HEK293 (cell line): Measurements from ENCODE around the gene KRTAP1-1.
"Not testable (repeated sequence)": the region's sequence is repeated elsewhere in the genome, so short reads cannot be mapped to it uniquely, and the experiment has no call there.

ENCODE experiments used
- CTCF ChIA-PET: fragments of 350-600 bp; formaldehyde crosslinking; extraction: SDS; loops from one replicate; lab custom pipeline; 2021; ENCODE audit warnings: antibody characterized with exemption; lab: Yijun Ruan, JAX
- POLR2A ChIA-PET: fragments of 300-600 bp; formaldehyde crosslinking; extraction: SDS; loops from one replicate; lab custom pipeline; 2020; ENCODE audit warnings: antibody characterized with exemption, inconsistent platforms; lab: Yijun Ruan, JAX
- H3K27ac ChIP-seq: fragments of 200-500 bp; sonication (Bioruptor generic); 2 replicates; pipeline ENCODE4 v1.5.1; 2014; ENCODE audit warnings: low read depth, low read length, control low read depth, inconsistent platforms; ENCODE audit errors: extremely low read depth
- H3K36me3 ChIP-seq, 2 experiments: fragments of 200-500 bp in 1 of 2; sonication (Bioruptor generic) in 1 of 2; 1 replicate in 1 of 2; 2 replicates in 1 of 2; pipeline ENCODE4 v1.5.1; 2014 to 2017; ENCODE audit warnings: inconsistent platforms in 2 of 2, low read length in 2 of 2; ENCODE audit not compliant: control insufficient read depth in 2 of 2, insufficient read depth in 1 of 2
- H3K4me1 ChIP-seq: fragments of 200-500 bp; sonication (Bioruptor generic); 2 replicates; pipeline ENCODE4 v1.5.1; 2014; ENCODE audit warnings: mild to moderate bottlenecking, low read length, inconsistent platforms; ENCODE audit not compliant: control insufficient read depth, insufficient read depth
- H3K4me3 ChIP-seq: 2 replicates; pipeline ENCODE4 v1.5.1; 2011; ENCODE audit warnings: low read depth, mild to moderate bottlenecking, control low read depth, low read length, moderate library complexity
- H3K9me3 ChIP-seq: fragments of 200-500 bp; sonication (Bioruptor generic); 2 replicates; pipeline ENCODE4 v1.5.1; 2014; ENCODE audit warnings: low read depth, low read length, inconsistent platforms; ENCODE audit not compliant: control insufficient read depth, insufficient read depth
- KLF1 ChIP-seq: fragments of 450-650 bp; formaldehyde crosslinking; IDR thresholded peaks from 2 replicates; pipeline ENCODE4 v1.5.1; 2016; ENCODE audit warnings: missing biosample characterization, missing genetic modification characterization
- ZBTB17 ChIP-seq: fragments of 450-650 bp; formaldehyde crosslinking; IDR thresholded peaks from 2 replicates; pipeline ENCODE4 v1.5.1; 2016; ENCODE audit warnings: missing biosample characterization, missing genetic modification characterization
- ZEB2 ChIP-seq: fragments of 450-650 bp; formaldehyde crosslinking; IDR thresholded peaks from 2 replicates; pipeline ENCODE4 v1.5.1; 2016; ENCODE audit warnings: missing biosample characterization, missing genetic modification characterization
- ZFP3 ChIP-seq: fragments of 450-650 bp; formaldehyde crosslinking; IDR thresholded peaks from 2 replicates; pipeline ENCODE4 v1.5.1; 2016; ENCODE audit warnings: low read depth, missing biosample characterization, missing genetic modification characterization
- ZFP69B ChIP-seq: fragments of 450-650 bp; formaldehyde crosslinking; IDR thresholded peaks from 2 replicates; pipeline ENCODE4 v1.5.1; 2016; ENCODE audit warnings: missing biosample characterization, missing genetic modification characterization
- ZNF114 ChIP-seq: fragments of 450-650 bp; formaldehyde crosslinking; IDR thresholded peaks from 2 replicates; pipeline ENCODE4 v1.5.0; 2017; ENCODE audit warnings: missing biosample characterization, missing genetic modification characterization
- ZNF133 ChIP-seq: fragments of 450-650 bp; formaldehyde crosslinking; IDR thresholded peaks from 2 replicates; pipeline ENCODE4 v1.5.1; 2016; ENCODE audit warnings: missing biosample characterization, missing genetic modification characterization
- ZNF140 ChIP-seq: fragments of 450-650 bp; formaldehyde crosslinking; IDR thresholded peaks from 2 replicates; pipeline ENCODE4 v1.5.1; 2016; ENCODE audit warnings: missing biosample characterization, missing genetic modification characterization
- ZNF16 ChIP-seq: fragments of 450-650 bp; formaldehyde crosslinking; IDR thresholded peaks from 2 replicates; pipeline ENCODE4 v1.5.1; 2016; ENCODE audit warnings: low read depth, missing biosample characterization, missing genetic modification characterization
- ZNF19 ChIP-seq: fragments of 450-650 bp; formaldehyde crosslinking; IDR thresholded peaks from 2 replicates; pipeline ENCODE4; 2016; ENCODE audit warnings: missing biosample characterization, missing genetic modification characterization, low read depth
- ZNF248 ChIP-seq: fragments of 450-650 bp; formaldehyde crosslinking; IDR thresholded peaks from 2 replicates; pipeline ENCODE4 v1.5.1; 2017; ENCODE audit warnings: missing biosample characterization, missing genetic modification characterization
- ZNF266 ChIP-seq: fragments of 450-650 bp; formaldehyde crosslinking; IDR thresholded peaks from 2 replicates; pipeline ENCODE4 v1.5.1; 2016; ENCODE audit warnings: missing biosample characterization, missing genetic modification characterization, low read depth
- ZNF426 ChIP-seq: fragments of 450-650 bp; formaldehyde crosslinking; IDR thresholded peaks from 2 replicates; pipeline ENCODE4 v1.5.1; 2017; ENCODE audit warnings: missing biosample characterization, missing genetic modification characterization, mild to moderate bottlenecking, inconsistent platforms, moderate library complexity
- ZNF585B ChIP-seq: fragments of 450-650 bp; formaldehyde crosslinking; IDR thresholded peaks from 2 replicates; pipeline ENCODE4 v1.5.1; 2016; ENCODE audit warnings: missing biosample characterization, missing genetic modification characterization
- ZNF600 ChIP-seq: fragments of 450-650 bp; formaldehyde crosslinking; IDR thresholded peaks from 2 replicates; pipeline ENCODE4 v1.5.1; 2016; ENCODE audit warnings: missing biosample characterization, missing genetic modification characterization
- ZNF621 ChIP-seq: fragments of 450-650 bp; formaldehyde crosslinking; IDR thresholded peaks from 2 replicates; pipeline ENCODE4 v1.5.1; 2017; ENCODE audit warnings: missing biosample characterization, missing genetic modification characterization
- ZNF660 ChIP-seq: fragments of 450-650 bp; IDR thresholded peaks from 2 replicates; pipeline ENCODE4 v1.5.1; 2018; ENCODE audit warnings: missing biosample characterization, mild to moderate bottlenecking, missing genetic modification characterization
- ZSCAN23 ChIP-seq: fragments of 450-650 bp; formaldehyde crosslinking; IDR thresholded peaks from 2 replicates; pipeline ENCODE4 v1.5.1; 2016; ENCODE audit warnings: missing biosample characterization, missing genetic modification characterization
- TF ChIP-seq, protein P1 (sequence below): fragments of 450-650 bp; formaldehyde crosslinking; IDR thresholded peaks from 2 replicates; pipeline ENCODE4 v1.5.1; 2017; ENCODE audit warnings: missing biosample characterization, missing genetic modification characterization
- TF ChIP-seq, protein P2 (sequence below): fragments of 450-650 bp; formaldehyde crosslinking; IDR thresholded peaks from 2 replicates; pipeline ENCODE4 v1.5.1; 2016; ENCODE audit warnings: missing biosample characterization, missing genetic modification characterization
- TF ChIP-seq, protein P3 (sequence below): fragments of 450-650 bp; formaldehyde crosslinking; IDR thresholded peaks from 2 replicates; pipeline ENCODE4 v1.5.1; 2016; ENCODE audit warnings: missing biosample characterization, missing genetic modification characterization

Gene KRTAP1-1

DNA sequence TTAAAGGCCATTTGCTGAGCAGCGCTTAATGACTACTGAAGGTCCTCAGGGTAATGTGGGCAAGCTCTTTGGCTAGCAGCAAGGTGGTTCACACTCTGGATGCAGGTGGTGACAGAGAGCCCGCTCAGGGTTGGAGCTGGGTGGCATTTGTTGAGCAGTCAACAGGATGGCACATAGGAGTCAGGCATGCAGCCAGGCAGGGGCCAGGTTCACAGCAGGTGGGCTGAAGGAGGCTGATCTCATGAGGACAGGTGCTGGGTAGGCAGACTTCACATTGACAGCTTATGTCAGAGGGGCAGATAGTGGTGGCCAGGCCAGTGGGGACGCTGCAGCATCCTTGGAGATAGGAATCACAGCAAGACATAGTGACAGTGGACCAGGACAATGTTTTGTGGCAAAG lies 36.9 kb downstream of the KRTAP1-1 start (continued):
- TF ChIP-seq, protein P1, sequence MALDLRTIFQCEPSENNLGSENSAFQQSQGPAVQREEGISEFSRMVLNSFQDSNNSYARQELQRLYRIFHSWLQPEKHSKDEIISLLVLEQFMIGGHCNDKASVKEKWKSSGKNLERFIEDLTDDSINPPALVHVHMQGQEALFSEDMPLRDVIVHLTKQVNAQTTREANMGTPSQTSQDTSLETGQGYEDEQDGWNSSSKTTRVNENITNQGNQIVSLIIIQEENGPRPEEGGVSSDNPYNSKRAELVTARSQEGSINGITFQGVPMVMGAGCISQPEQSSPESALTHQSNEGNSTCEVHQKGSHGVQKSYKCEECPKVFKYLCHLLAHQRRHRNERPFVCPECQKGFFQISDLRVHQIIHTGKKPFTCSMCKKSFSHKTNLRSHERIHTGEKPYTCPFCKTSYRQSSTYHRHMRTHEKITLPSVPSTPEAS, result no peak

DNA sequence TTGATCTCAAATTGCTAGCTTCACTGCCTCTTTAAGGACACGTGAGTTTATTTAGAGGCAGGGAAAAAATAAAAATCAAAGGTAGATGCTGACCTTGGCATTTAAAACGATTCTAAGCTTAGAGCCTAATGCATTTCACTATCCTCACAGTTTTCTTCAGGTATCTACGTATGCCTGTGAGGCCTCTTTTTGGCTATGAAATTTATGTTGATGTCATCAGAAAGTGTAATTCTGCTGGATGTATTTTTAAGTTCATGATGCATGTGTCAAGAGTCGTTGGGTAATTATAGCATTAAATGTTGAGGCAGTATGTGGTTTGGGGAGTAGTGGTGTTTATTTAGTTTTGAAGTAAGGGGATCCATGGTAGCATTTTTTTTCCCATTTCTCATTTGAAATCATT lies 37.3 kb downstream of the KRTAP1-1 start:
- H3K4me1 ChIP-seq, result no peaks in the 10 kb centered on the region
- ChIA-PET CTCF (no interaction called here), POLR2A (no interaction called here)
- H3K27ac ChIP-seq, result no peak overlapping the region
- no peak overlapping the region for H3K4me3 ChIP-seq
- no peak for TF ChIP-seq ZNF426 (tag by site-specific recombination)
- no peak for TF ChIP-seq ZFP3 (tag by site-specific recombination)
- TF ChIP-seq ZNF660 (tag by site-specific recombination), result no peak
- TF ChIP-seq ZNF621, result no peak
- no peak for TF ChIP-seq ZBTB17 (tag by site-specific recombination)
- no peak for TF ChIP-seq ZNF140
- no peaks in the 10 kb centered on the region for H3K9me3 ChIP-seq
- no peaks in the 10 kb centered on the region for H3K36me3 ChIP-seq

DNA sequence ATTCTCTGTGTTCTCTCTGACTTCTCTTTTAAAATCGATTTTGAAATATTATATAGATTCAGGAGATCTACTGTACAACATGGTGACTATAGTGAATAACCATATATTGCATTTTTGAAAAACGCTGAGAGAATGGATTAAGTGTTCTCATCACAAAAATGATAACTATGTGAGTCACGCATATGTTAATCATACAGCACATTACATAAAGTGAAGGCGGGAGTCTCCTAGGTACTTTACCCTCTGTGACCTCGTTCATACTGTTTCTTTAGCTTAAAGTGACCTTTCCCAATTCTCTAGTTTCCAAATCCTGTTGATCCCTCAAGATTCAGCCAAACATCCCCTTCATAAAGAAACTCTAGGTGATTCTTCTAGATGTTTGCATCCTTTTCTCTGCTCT lies 38.4 kb downstream of the KRTAP1-1 start:
- Histone ChIP-seq H3K9me3 (no peaks in the 10 kb centered on the region), H3K4me3 (no peak overlapping the region), H3K36me3 (no peaks in the 10 kb centered on the region), H3K4me1 (no peaks in the 10 kb centered on the region), H3K27ac (no peak overlapping the region)
- ChIA-PET POLR2A (no interaction called here), CTCF (interaction anchor here (0.6 kb wide), 2 partner anchors 227 to 595 kb away, joined by 3 to 4 read pairs; no protein-coding TSS in a partner anchor)
- TF ChIP-seq, protein P2, sequence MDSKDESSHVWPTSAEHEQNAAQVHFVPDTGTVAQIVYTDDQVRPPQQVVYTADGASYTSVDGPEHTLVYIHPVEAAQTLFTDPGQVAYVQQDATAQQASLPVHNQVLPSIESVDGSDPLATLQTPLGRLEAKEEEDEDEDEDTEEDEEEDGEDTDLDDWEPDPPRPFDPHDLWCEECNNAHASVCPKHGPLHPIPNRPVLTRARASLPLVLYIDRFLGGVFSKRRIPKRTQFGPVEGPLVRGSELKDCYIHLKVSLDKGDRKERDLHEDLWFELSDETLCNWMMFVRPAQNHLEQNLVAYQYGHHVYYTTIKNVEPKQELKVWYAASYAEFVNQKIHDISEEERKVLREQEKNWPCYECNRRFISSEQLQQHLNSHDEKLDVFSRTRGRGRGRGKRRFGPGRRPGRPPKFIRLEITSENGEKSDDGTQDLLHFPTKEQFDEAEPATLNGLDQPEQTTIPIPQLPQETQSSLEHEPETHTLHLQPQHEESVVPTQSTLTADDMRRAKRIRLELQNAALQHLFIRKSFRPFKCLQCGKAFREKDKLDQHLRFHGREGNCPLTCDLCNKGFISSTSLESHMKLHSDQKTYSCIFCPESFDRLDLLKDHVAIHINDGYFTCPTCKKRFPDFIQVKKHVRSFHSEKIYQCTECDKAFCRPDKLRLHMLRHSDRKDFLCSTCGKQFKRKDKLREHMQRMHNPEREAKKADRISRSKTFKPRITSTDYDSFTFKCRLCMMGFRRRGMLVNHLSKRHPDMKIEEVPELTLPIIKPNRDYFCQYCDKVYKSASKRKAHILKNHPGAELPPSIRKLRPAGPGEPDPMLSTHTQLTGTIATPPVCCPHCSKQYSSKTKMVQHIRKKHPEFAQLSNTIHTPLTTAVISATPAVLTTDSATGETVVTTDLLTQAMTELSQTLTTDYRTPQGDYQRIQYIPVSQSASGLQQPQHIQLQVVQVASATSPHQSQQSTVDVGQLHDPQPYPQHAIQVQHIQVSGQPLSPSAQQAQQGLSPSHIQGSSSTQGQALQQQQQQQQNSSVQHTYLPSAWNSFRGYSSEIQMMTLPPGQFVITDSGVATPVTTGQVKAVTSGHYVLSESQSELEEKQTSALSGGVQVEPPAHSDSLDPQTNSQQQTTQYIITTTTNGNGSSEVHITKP (tag by site-specific recombination), result no peak
- TF ChIP-seq ZNF133 (no peak), ZSCAN23 (tag by site-specific recombination) (no peak), ZNF600 (tag by site-specific recombination) (no peak), KLF1 (tag by site-specific recombination) (no peak), ZNF248 (tag by site-specific recombination) (no peak), ZNF16 (tag by site-specific recombination) (no peak)
- TF ChIP-seq, protein P3, sequence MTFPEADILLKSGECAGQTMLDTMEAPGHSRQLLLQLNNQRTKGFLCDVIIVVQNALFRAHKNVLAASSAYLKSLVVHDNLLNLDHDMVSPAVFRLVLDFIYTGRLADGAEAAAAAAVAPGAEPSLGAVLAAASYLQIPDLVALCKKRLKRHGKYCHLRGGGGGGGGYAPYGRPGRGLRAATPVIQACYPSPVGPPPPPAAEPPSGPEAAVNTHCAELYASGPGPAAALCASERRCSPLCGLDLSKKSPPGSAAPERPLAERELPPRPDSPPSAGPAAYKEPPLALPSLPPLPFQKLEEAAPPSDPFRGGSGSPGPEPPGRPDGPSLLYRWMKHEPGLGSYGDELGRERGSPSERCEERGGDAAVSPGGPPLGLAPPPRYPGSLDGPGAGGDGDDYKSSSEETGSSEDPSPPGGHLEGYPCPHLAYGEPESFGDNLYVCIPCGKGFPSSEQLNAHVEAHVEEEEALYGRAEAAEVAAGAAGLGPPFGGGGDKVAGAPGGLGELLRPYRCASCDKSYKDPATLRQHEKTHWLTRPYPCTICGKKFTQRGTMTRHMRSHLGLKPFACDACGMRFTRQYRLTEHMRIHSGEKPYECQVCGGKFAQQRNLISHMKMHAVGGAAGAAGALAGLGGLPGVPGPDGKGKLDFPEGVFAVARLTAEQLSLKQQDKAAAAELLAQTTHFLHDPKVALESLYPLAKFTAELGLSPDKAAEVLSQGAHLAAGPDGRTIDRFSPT (tag by site-specific recombination), result no peak

DNA sequence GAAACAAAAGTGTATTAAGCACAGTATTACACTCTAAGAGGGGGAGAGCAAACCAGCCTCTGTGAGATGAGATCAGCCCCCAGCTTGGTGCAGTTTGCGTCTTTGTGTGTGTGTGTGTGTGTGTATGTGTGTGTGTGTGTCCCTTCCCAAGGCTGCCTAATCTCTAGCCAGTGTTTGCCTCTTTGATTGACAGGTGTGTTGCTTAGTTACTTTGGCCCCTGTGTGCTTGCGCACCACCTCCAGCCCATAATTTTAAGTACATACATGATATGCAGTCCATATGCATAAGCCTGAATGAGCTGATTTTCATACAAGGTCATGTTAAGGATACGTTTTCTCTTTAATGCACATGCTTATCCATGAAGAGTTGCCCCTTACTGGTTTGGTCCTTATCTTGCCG lies 39.5 kb downstream of the KRTAP1-1 start:
- Histone ChIP-seq H3K27ac (no peak overlapping the region), H3K9me3 (no peaks in the 10 kb centered on the region), H3K4me3 (no peak overlapping the region), H3K36me3 (no peaks in the 10 kb centered on the region), H3K4me1 (no peaks in the 10 kb centered on the region)
- TF ChIP-seq ZFP69B, result no peak
- no peak for TF ChIP-seq ZNF266 (tag by site-specific recombination)
- TF ChIP-seq ZNF426 (tag by site-specific recombination), result no peak
- no peak for TF ChIP-seq ZNF114 (tag by site-specific recombination)
- no peak for TF ChIP-seq ZEB2 (tag by site-specific recombination)
- no peak for TF ChIP-seq ZNF585B
- TF ChIP-seq ZNF19 (tag by site-specific recombination), result no peak
- ChIA-PET CTCF (no interaction called here), POLR2A (no interaction called here)

DNA sequence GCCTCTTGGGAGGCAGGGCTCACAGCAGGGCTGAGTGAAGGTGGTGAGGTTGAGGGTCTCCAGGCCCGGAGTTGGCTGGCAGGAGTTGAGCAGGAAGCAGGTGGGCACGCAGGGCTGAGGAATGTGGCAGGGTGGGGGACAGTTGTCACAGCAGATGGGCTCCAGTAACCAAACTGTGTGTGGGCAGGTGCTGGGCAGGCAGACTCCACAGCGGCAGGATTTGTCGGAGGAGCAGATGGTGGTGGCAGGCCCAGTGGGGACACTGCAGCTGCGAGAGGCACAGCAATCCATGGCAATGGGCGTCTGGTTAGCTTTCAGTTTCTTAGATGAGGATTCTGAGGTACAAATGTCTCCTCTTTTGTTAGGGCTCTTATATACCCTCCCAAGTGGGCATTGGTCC lies 41.7 kb downstream of the KRTAP1-1 start, which contains the start of gene KRTAP3-2:
Gene KRTAP3-2 (minus strand): TSS at position 344 of the 400 bp plus-strand sequence. CDS start 53 bp downstream, at position 291.
- CTCF ChIA-PET, result interaction anchor here (0.7 kb wide), 1 partner anchor 579 kb away, joined by 3 read pairs; no protein-coding TSS in a partner anchor
- POLR2A ChIA-PET, result not testable (repeated sequence)

More for the DNA sequence above, 41.7 kb downstream of the KRTAP1-1 start, which contains the start of gene KRTAP3-2:
- H3K27ac ChIP-seq, H3K9me3 ChIP-seq, H3K4me1 ChIP-seq, H3K4me3 ChIP-seq, H3K36me3 ChIP-seq: not testable (repeated sequence)
